GM23338 (cell line): ENCODE results near the gene THSD4. TPM values are rescaled to one million over a fixed set of nuclear protein-coding genes. Genes with fewer than 3 reads are reported as not detected.

Experiments
- ATAC-seq: fragments of 200-7000 bp; cut with Tn5 transposase; 3 replicates; pipeline ENCODE4 v1.9.1; 2020
- DNase-seq: peaks from one replicate; pipeline ENCODE4 v3.0.0-alpha.2; 2015; ENCODE audit warnings: low spot score
- H2AFZ ChIP-seq: fragments of 200-600 bp; sonication (generic); 2 replicates; pipeline ENCODE4 v1.8.0; 2016; ENCODE audit warnings: antibody characterized with exemption, mild to moderate bottlenecking, moderate library complexity
- H3F3A ChIP-seq: fragments of 200-600 bp; sonication (generic); replicated peaks from 2 replicates; pipeline ENCODE4 v1.8.0; 2017; ENCODE audit warnings: antibody characterized with exemption, mixed run types, low read depth
- H3K27ac ChIP-seq: fragments of 200-600 bp; sonication (generic); 2 replicates; pipeline ENCODE4 v1.6.1; 2016; ENCODE audit warnings: low read depth
- H3K27me3 ChIP-seq: fragments of 200-600 bp; sonication (generic); 2 replicates; pipeline ENCODE4 v1.8.0; 2016; ENCODE audit warnings: mild to moderate bottlenecking, mixed run types, moderate library complexity; ENCODE audit not compliant: insufficient read depth
- H3K36me3 ChIP-seq: fragments of 200-600 bp; sonication (generic); 2 replicates; pipeline ENCODE4 v1.8.0; 2016; ENCODE audit warnings: mild to moderate bottlenecking; ENCODE audit not compliant: insufficient read depth
- H3K4me1 ChIP-seq: fragments of 200-600 bp; sonication (generic); 2 replicates; pipeline ENCODE4 v1.8.0; 2016; ENCODE audit warnings: mild to moderate bottlenecking, moderate library complexity; ENCODE audit not compliant: insufficient read depth
- H3K4me2 ChIP-seq: fragments of 200-600 bp; sonication (generic); 2 replicates; pipeline ENCODE4 v1.7.1; 2017; ENCODE audit warnings: mixed run types
- H3K4me3 ChIP-seq: fragments of 200-600 bp; sonication (generic); 2 replicates; pipeline ENCODE4 v1.6.1; 2016; ENCODE audit warnings: mixed run types
- H3K79me2 ChIP-seq: fragments of 200-600 bp; sonication (generic); replicated peaks from 2 replicates; pipeline ENCODE4 v1.8.0; 2017; ENCODE audit warnings: mild to moderate bottlenecking; ENCODE audit not compliant: insufficient read depth
- H3K9me2 ChIP-seq: fragments of 200-600 bp; sonication (generic); 2 replicates; pipeline ENCODE4 v1.8.0; 2017; ENCODE audit not compliant: insufficient read depth
- H4K20me1 ChIP-seq: fragments of 200-600 bp; sonication (generic); replicated peaks from 2 replicates; pipeline ENCODE4 v1.8.0; 2017; ENCODE audit warnings: mild to moderate bottlenecking; ENCODE audit not compliant: insufficient read depth
- H3K27ac Mint-ChIP-seq: 2 replicates; pipeline ENCODE4 v1.8.0; 2020; ENCODE audit warnings: inconsistent platforms, mild to moderate bottlenecking, moderate library complexity, mixed read lengths
- H3K27me3 Mint-ChIP-seq: 3 replicates; pipeline ENCODE4 v1.8.0; 2022; ENCODE audit warnings: low read depth, mild to moderate bottlenecking, moderate library complexity, mixed read lengths, inconsistent platforms; ENCODE audit not compliant: insufficient read depth, poor library complexity
- H3K36me3 Mint-ChIP-seq: 3 replicates; pipeline ENCODE4 v1.8.0; 2021; ENCODE audit warnings: low read depth, mild to moderate bottlenecking, inconsistent platforms, moderate library complexity, mixed read lengths
- H3K4me1 Mint-ChIP-seq: 3 replicates; pipeline ENCODE4 v1.8.0; 2020; ENCODE audit warnings: mild to moderate bottlenecking, inconsistent platforms, mixed read lengths
- H3K4me3 Mint-ChIP-seq: 3 replicates; pipeline ENCODE4 v1.8.0; 2021; ENCODE audit warnings: moderate library complexity, mild to moderate bottlenecking, inconsistent platforms, mixed read lengths
- H3K9me3 Mint-ChIP-seq: 3 replicates; pipeline ENCODE4 v1.8.0; 2020; ENCODE audit warnings: moderate library complexity, mild to moderate bottlenecking, inconsistent platforms, mixed read lengths
- CREB1 ChIP-seq: fragments of 250-450 bp; sonication (Bioruptor Pico); IDR thresholded peaks from 2 replicates; pipeline ENCODE4 v1.5.0; 2020; ENCODE audit warnings: low read depth, mild to moderate bottlenecking, moderate library complexity
- EZH2 ChIP-seq: fragments of 200-600 bp; sonication (generic); IDR thresholded peaks from one replicate; pipeline ENCODE4 v1.8.0; 2017; ENCODE audit warnings: antibody characterized with exemption, mild to moderate bottlenecking, low read depth; ENCODE audit not compliant: unreplicated experiment
- EZH2phosphoT487 ChIP-seq: fragments of 200-600 bp; sonication (generic); IDR thresholded peaks from one replicate; pipeline ENCODE4 v1.8.1; 2018; ENCODE audit warnings: antibody characterized with exemption; ENCODE audit not compliant: unreplicated experiment
- NANOG ChIP-seq: IDR thresholded peaks from 2 replicates; pipeline ENCODE4 v1.6.1; 2016; ENCODE audit warnings: antibody characterized with exemption, borderline replicate concordance
- POLR2AphosphoS5 ChIP-seq: IDR thresholded peaks from 2 replicates; pipeline ENCODE4 v1.6.1; 2016; ENCODE audit warnings: antibody characterized with exemption, low read depth
- STAT1 ChIP-seq: IDR thresholded peaks from one replicate; pipeline ENCODE4 v1.6.1; 2016; ENCODE audit warnings: antibody characterized with exemption; ENCODE audit not compliant: unreplicated experiment
- polyA plus RNA-seq: library from polyadenylated mRNA; unstranded; fragments of >200 nt; fragmentation: Nextera tagmentation; extraction: Ambion mirVana; gene quantifications from 2 replicates; pipeline ENCODE4 v1.2.1, GENCODE V29; 2016
- total RNA-seq: library from RNA; depleted of rRNA; stranded (reverse); fragments of >200 nt; shearing (Covaris generic); gene quantifications from 2 replicates; pipeline ENCODE4 v1.2.3, GENCODE V29; 2014
- TF ChIP-seq, protein P1 (sequence below): IDR thresholded peaks from 2 replicates; pipeline ENCODE4 v1.6.1; 2016; ENCODE audit warnings: antibody characterized with exemption
- TF ChIP-seq, protein P2 (sequence below), 2 experiments: fragments of 200-600 bp in 1 of 2; sonication (generic) in 1 of 2; conservative IDR thresholded peaks; 2 replicates each; pipeline versions ENCODE4 v1.5.1 to v1.6.1; 2016 to 2017; ENCODE audit warnings: antibody characterized with exemption in 2 of 2, low read depth in 2 of 2, mild to moderate bottlenecking in 2 of 2, moderate library complexity in 1 of 2

Gene THSD4
- total and polyA plus RNA-seq, 2 experiments from 2014 or later, result 2.0 to 7.4 TPM

DNA sequence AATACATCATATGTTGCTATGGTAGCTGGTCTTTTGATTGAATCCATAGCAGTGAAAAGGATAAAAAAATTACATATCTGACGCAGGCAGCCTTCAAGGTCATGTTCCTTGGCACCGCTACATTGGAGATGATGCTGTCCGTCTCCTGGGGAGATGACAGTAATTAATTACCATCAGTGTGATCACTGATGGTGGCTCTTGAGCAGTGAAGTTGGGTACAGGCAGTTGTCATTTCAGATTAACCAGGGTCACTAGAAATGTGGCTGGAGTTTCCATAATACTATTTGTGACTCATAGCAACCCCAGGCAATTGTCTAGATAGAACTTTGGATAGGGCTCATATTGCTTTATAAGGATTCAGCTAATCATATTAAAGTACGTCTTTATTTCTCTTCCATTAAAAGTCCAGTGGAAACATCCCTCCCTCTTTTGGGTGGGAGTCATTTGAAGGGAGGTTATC lies 136.3 kb downstream of the THSD4 start:
- no peak overlapping the region for H3K4me3 ChIP-seq
- H3K9me2 ChIP-seq, result no peaks in the 10 kb centered on the region; the same call in 1 of the 2 replicates
- Mint-ChIP-seq H3K27ac (no peak overlapping the region), H3K4me1 (no peaks in the 10 kb centered on the region; the same call in 2 of the 3 replicates), H3K4me3 (no peak overlapping the region), H3K27me3 (peaks cover 4% of the 10 kb centered on the region), H3K9me3 (no peaks in the 10 kb centered on the region; the same call in 2 of the 3 replicates), H3K36me3 (no peaks in the 10 kb centered on the region)
- no peak for TF ChIP-seq EZH2
- TF ChIP-seq CREB1, result no peak
- no peak for TF ChIP-seq STAT1
- TF ChIP-seq NANOG, result no peak
- TF ChIP-seq, protein P1, sequence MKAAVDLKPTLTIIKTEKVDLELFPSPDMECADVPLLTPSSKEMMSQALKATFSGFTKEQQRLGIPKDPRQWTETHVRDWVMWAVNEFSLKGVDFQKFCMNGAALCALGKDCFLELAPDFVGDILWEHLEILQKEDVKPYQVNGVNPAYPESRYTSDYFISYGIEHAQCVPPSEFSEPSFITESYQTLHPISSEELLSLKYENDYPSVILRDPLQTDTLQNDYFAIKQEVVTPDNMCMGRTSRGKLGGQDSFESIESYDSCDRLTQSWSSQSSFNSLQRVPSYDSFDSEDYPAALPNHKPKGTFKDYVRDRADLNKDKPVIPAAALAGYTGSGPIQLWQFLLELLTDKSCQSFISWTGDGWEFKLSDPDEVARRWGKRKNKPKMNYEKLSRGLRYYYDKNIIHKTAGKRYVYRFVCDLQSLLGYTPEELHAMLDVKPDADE, result no peak
- TF ChIP-seq POLR2AphosphoS5, result no peak
- no peak for TF ChIP-seq EZH2phosphoT487
- TF ChIP-seq, protein P2, sequence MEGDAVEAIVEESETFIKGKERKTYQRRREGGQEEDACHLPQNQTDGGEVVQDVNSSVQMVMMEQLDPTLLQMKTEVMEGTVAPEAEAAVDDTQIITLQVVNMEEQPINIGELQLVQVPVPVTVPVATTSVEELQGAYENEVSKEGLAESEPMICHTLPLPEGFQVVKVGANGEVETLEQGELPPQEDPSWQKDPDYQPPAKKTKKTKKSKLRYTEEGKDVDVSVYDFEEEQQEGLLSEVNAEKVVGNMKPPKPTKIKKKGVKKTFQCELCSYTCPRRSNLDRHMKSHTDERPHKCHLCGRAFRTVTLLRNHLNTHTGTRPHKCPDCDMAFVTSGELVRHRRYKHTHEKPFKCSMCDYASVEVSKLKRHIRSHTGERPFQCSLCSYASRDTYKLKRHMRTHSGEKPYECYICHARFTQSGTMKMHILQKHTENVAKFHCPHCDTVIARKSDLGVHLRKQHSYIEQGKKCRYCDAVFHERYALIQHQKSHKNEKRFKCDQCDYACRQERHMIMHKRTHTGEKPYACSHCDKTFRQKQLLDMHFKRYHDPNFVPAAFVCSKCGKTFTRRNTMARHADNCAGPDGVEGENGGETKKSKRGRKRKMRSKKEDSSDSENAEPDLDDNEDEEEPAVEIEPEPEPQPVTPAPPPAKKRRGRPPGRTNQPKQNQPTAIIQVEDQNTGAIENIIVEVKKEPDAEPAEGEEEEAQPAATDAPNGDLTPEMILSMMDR (conservative IDR thresholded peaks at IDR 0.05; ENCODE audit: low read depth in 2 of 2), result no peak
- H3K27me3 ChIP-seq, result no peaks in the 10 kb centered on the region
- ATAC-seq (no peak), DNase-seq (no peak)
- no peak overlapping the region for H3K27ac ChIP-seq
- no peaks in the 10 kb centered on the region for H4K20me1 ChIP-seq
- no peak overlapping the region for H2AFZ ChIP-seq
- H3K36me3 ChIP-seq, result no peaks in the 10 kb centered on the region
- no peaks in the 10 kb centered on the region for H3K79me2 ChIP-seq
- H3K4me1 ChIP-seq, result no peaks in the 10 kb centered on the region
- no peaks in the 10 kb centered on the region for H3F3A ChIP-seq
- no peak overlapping the region for H3K4me2 ChIP-seq

DNA sequence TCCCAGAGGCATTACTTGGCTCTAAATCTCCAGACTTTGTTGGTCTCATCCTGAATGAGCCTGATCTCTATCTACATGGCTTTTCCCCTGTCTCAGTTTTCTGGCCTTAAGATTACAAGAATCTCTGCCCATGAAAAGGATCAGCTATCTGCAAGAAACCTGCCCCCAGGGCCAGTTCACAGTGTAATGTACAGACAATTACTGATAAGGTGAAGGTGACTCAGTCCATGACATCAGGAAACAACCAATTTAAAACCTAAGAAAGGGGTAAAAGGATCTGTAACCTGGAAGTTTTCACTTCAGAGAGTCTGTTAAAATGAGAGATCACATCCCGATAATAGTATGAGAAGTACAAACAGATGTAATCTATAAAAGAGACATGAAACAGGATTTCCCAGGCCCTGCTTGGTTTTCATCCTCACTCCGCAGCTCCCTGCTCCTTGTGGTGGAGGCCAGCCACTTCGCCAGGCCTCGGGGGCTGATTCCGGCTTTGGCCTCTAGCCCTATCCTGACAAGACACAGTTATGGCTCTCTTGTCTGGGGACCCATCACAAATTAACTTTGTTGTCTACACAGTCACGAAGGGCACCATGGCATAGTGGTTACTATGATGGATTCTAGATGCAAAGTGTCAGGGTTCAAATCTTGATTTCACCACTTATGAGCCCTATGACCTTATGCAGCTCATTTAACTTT lies 136.9 kb downstream of the THSD4 start:
- no peaks in the 10 kb centered on the region for H3K79me2 ChIP-seq
- ATAC-seq (no peak), DNase-seq (no peak)
- TF ChIP-seq NANOG, result no peak
- TF ChIP-seq EZH2, result no peak
- TF ChIP-seq, protein P1, result no peak
- H3K36me3 ChIP-seq, result no peaks in the 10 kb centered on the region
- Mint-ChIP-seq H3K27ac (no peak overlapping the region), H3K9me3 (no peaks in the 10 kb centered on the region; the same call in 2 of the 3 replicates), H3K27me3 (peaks cover 4% of the 10 kb centered on the region), H3K4me1 (no peaks in the 10 kb centered on the region; the same call in 2 of the 3 replicates), H3K36me3 (peaks cover under 1% of the 10 kb centered on the region; the same call in 1 of the 3 replicates), H3K4me3 (no peak overlapping the region)
- H4K20me1 ChIP-seq, result no peaks in the 10 kb centered on the region
- no peaks in the 10 kb centered on the region for H3K4me1 ChIP-seq
- no peak overlapping the region for H3K27ac ChIP-seq
- H2AFZ ChIP-seq, result no peak overlapping the region
- no peak overlapping the region for H3K4me3 ChIP-seq
- no peaks in the 10 kb centered on the region for H3F3A ChIP-seq
- no peaks in the 10 kb centered on the region for H3K27me3 ChIP-seq
- no peak overlapping the region for H3K4me2 ChIP-seq
- no peaks in the 10 kb centered on the region; the same call in 1 of the 2 replicates for H3K9me2 ChIP-seq
